ENCODE results near the gene DNAI1. TPM values are rescaled to one million over a fixed set of nuclear protein-coding genes. Genes with fewer than 3 reads are reported as not detected.
A peak's percentile ranks its signal among the peaks of the same experiment; 100 is the strongest.

DNAI1 gene
- total RNA-seq, 1 experiment from 2014 or later = 2.2 TPM

GRCh38 chr9:34560599-34561214 is 102.1 kb downstream of the DNAI1 start:
- in situ Hi-C loops (cut with HindIII; ENCODE audit: low pct_unique_long_range_greater_than_20kb, low sequenced_read_pairs) (no loop called here), intact Hi-C loops (cut with micrococcal nuclease; ENCODE audit: unreplicated experiment) (no loop called here)
- H3K27me3 ChIP-seq (ENCODE audit: control insufficient read depth, insufficient read depth, low read length) = no peaks in the 10 kb centered on the region
- TF ChIP-seq, protein P1, sequence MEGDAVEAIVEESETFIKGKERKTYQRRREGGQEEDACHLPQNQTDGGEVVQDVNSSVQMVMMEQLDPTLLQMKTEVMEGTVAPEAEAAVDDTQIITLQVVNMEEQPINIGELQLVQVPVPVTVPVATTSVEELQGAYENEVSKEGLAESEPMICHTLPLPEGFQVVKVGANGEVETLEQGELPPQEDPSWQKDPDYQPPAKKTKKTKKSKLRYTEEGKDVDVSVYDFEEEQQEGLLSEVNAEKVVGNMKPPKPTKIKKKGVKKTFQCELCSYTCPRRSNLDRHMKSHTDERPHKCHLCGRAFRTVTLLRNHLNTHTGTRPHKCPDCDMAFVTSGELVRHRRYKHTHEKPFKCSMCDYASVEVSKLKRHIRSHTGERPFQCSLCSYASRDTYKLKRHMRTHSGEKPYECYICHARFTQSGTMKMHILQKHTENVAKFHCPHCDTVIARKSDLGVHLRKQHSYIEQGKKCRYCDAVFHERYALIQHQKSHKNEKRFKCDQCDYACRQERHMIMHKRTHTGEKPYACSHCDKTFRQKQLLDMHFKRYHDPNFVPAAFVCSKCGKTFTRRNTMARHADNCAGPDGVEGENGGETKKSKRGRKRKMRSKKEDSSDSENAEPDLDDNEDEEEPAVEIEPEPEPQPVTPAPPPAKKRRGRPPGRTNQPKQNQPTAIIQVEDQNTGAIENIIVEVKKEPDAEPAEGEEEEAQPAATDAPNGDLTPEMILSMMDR (IDR thresholded peaks at IDR 0.05) = no peak
- TF ChIP-seq, protein P2, sequence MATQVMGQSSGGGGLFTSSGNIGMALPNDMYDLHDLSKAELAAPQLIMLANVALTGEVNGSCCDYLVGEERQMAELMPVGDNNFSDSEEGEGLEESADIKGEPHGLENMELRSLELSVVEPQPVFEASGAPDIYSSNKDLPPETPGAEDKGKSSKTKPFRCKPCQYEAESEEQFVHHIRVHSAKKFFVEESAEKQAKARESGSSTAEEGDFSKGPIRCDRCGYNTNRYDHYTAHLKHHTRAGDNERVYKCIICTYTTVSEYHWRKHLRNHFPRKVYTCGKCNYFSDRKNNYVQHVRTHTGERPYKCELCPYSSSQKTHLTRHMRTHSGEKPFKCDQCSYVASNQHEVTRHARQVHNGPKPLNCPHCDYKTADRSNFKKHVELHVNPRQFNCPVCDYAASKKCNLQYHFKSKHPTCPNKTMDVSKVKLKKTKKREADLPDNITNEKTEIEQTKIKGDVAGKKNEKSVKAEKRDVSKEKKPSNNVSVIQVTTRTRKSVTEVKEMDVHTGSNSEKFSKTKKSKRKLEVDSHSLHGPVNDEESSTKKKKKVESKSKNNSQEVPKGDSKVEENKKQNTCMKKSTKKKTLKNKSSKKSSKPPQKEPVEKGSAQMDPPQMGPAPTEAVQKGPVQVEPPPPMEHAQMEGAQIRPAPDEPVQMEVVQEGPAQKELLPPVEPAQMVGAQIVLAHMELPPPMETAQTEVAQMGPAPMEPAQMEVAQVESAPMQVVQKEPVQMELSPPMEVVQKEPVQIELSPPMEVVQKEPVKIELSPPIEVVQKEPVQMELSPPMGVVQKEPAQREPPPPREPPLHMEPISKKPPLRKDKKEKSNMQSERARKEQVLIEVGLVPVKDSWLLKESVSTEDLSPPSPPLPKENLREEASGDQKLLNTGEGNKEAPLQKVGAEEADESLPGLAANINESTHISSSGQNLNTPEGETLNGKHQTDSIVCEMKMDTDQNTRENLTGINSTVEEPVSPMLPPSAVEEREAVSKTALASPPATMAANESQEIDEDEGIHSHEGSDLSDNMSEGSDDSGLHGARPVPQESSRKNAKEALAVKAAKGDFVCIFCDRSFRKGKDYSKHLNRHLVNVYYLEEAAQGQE (IDR thresholded peaks at IDR 0.05; ENCODE audit: insufficient read depth in 1 of 2, low read depth in 2 of 2, low read length in 1 of 2) = no peak
- TF ChIP-seq POLR2AphosphoS5 (IDR thresholded peaks at IDR 0.05; ENCODE audit: low read depth, low read length) = no peak
- no peak for TF ChIP-seq SIN3A (IDR thresholded peaks at IDR 0.05; ENCODE audit: borderline replicate concordance, insufficient read depth, low read depth, low read length)
- TF ChIP-seq TCF7L2 (IDR thresholded peaks at IDR 0.05; ENCODE audit: low read depth, low read length) = no peak
- H3K4me3 ChIP-seq (ENCODE audit: low read depth in 2 of 2, low read length in 2 of 2) = no peak overlapping the region
- CTCF ChIA-PET = no interaction called here
- H3K27ac ChIP-seq (ENCODE audit: low read length) = no peak overlapping the region
- no peaks in the 10 kb centered on the region for H3K36me3 ChIP-seq (ENCODE audit: control insufficient read depth, insufficient read depth, low read length)
- peaks cover 5% of the 10 kb centered on the region; the same call in 1 of the 2 replicates for H3K4me1 ChIP-seq (ENCODE audit: control insufficient read depth, insufficient read depth, low read length)
- DNase-seq (ENCODE audit: low read depth, low spot score) (no peak), ATAC-seq (0 out of 2 replicates have a peak, but pooled peaks have one; percentile 5)
- POLR2A ChIA-PET = no interaction called here
- H3K9me3 ChIP-seq (ENCODE audit: control insufficient read depth, insufficient read depth, low read depth, low read length) = no peaks in the 10 kb centered on the region
- no TSS peak for BruUV-seq (replicated peaks)

DNA sequence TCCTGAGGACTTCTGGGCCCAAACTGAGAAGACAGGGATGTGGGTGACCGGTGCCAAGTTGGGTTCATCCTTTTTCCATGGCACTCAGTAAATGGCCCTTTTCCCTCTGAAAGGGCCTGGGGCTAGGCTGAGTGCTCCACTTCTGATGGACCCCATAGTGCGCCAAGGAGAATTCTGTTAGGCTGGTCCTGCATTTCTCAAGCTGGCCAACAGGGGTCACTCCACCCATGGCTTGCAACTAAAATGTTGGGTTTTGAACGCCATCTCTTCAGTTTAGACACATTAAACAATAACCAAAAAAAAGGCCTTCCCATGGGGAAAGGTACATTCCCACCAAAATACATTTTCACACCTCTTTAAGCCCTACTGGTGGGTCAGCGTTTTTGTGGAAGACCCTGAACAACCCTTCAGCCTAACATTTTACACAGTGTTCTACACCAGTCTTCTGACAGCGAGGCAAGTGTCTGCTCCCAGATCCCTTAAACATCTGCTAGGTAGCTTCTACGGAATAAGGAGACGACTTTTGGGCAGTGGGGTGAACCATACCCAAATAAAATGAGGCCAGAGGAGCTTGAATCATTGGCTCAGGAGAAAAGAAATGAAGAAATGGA is 103.6 kb downstream of the DNAI1 start:
- Histone ChIP-seq H3K27ac (ENCODE audit: low read length) (no peak overlapping the region), H3K4me3 (ENCODE audit: low read depth in 2 of 2, low read length in 2 of 2) (no peak overlapping the region), H3K9me3 (ENCODE audit: control insufficient read depth, insufficient read depth, low read depth, low read length) (no peaks in the 10 kb centered on the region), H3K36me3 (ENCODE audit: control insufficient read depth, insufficient read depth, low read length) (no peaks in the 10 kb centered on the region), H3K27me3 (ENCODE audit: control insufficient read depth, insufficient read depth, low read length) (no peaks in the 10 kb centered on the region), H3K4me1 (ENCODE audit: control insufficient read depth, insufficient read depth, low read length) (peaks cover 5% of the 10 kb centered on the region; the same call in 1 of the 2 replicates)
- DNase-seq (ENCODE audit: low read depth, low spot score) = no peak
- CTCF ChIA-PET = interaction anchor here (0.7 to 1.9 kb wide), 3 partner anchors 19 to 308 kb away, joined by 3 to 4 read pairs (median 3); no protein-coding TSS in a partner anchor
- intact Hi-C loops (cut with micrococcal nuclease; ENCODE audit: unreplicated experiment) (no loop called here), in situ Hi-C loops (cut with HindIII; ENCODE audit: low pct_unique_long_range_greater_than_20kb, low sequenced_read_pairs) (no loop called here)
- TF ChIP-seq POLR2AphosphoS5 (IDR thresholded peaks at IDR 0.05; ENCODE audit: low read depth, low read length) (no peak), TCF7L2 (IDR thresholded peaks at IDR 0.05; ENCODE audit: low read depth, low read length) (no peak), SIN3A (IDR thresholded peaks at IDR 0.05; ENCODE audit: borderline replicate concordance, insufficient read depth, low read depth, low read length) (no peak)
- TF ChIP-seq, protein P1 (IDR thresholded peaks at IDR 0.05) = no peak
- TF ChIP-seq, protein P2 (IDR thresholded peaks at IDR 0.05; ENCODE audit: insufficient read depth in 1 of 2, low read depth in 2 of 2, low read length in 1 of 2) = no peak
- ATAC-seq = no peak
- POLR2A ChIA-PET = interaction anchor here (0.5 kb wide), 1 partner anchor 20 kb away, joined by 4 read pairs; no protein-coding TSS in a partner anchor
- BruUV-seq (replicated peaks) = no TSS peak
